ENCODE data around the gene CLEC4M. TPM values are rescaled to one million over a fixed set of nuclear protein-coding genes. Genes with fewer than 3 reads are reported as not detected.

The CLEC4M gene
- under 1 TPM in 2 of 4 donors, not detected in 2; 0.12 to 0.61 TPM for polyA plus RNA-seq
- long read RNA-seq, donor 1, result 0 reads
- long read RNA-seq, donor 2, result 0 reads
- long read RNA-seq, donor 3, result 0 reads
- long read RNA-seq, donor 4, result 0 reads
- long read RNA-seq, donor 5, result 0 reads
- long read RNA-seq, donor 6, result 0 reads
- long read RNA-seq, donor 7, result 0 reads
- long read RNA-seq, donor 8, result 0 reads
- long read RNA-seq, donor 9, result 0 reads
- long read RNA-seq, donor 10, result 0 reads

GRCh38 chr19:7762719-7763293 is at the start of gene CLEC4M:
Gene CLEC4M (plus strand): TSS chr19:7763243. CDS start chr19:7763267, 24 bp downstream.
- 72 to 75% (median 72%) methylated on average over 8 of the region's 8 CpGs for WGBS, 3 donors
- no peak for FAIRE-seq

GRCh38 chr19:7715671-7716070 is 47.4 kb upstream of the CLEC4M start:
- 83 to 96% (median 93%) methylated on average over 1 of the region's 1 CpG for WGBS, 3 donors
- no peaks in the 10 kb centered on the region for H3K4me1 ChIP-seq (ENCODE audit: control insufficient read depth in 3 of 3, insufficient read depth in 2 of 3, low read depth in 1 of 3, low read length in 2 of 3)
- no peaks in the 10 kb centered on the region for H3K36me3 ChIP-seq (ENCODE audit: control insufficient read depth in 3 of 3, insufficient read depth in 2 of 3, low read depth in 1 of 3, low read length in 3 of 3)
- no peaks in the 10 kb centered on the region for H3K27me3 ChIP-seq (ENCODE audit: control insufficient read depth in 3 of 3, insufficient read depth in 3 of 3, low read length in 3 of 3)
- no peak overlapping the region for H3K4me3 ChIP-seq (ENCODE audit: low read depth in 1 of 3, low read length in 3 of 3)
- H3K9me3 ChIP-seq (ENCODE audit: control insufficient read depth in 2 of 2, insufficient read depth in 1 of 2, low read depth in 1 of 2, low read length in 1 of 2), result peaks cover 0 to 3% of the 10 kb centered on the region in 2 donors
- FAIRE-seq, result no peak
- DNase-seq, result no peak
- no peak overlapping the region for H3K27ac ChIP-seq (ENCODE audit: low read depth in 1 of 3, low read length in 2 of 3)

More at GRCh38 chr19:7762719-7763293, at the start of gene CLEC4M:
- no peaks in the 10 kb centered on the region for H3K36me3 ChIP-seq (ENCODE audit: control insufficient read depth in 3 of 3, insufficient read depth in 2 of 3, low read depth in 1 of 3, low read length in 3 of 3)
- H3K27me3 ChIP-seq (ENCODE audit: control insufficient read depth in 3 of 3, insufficient read depth in 3 of 3, low read length in 3 of 3), result peaks cover 0 to 2% (median 0%) of the 10 kb centered on the region in 3 donors
- H3K4me1 ChIP-seq (ENCODE audit: control insufficient read depth in 3 of 3, insufficient read depth in 2 of 3, low read depth in 1 of 3, low read length in 2 of 3), result no peaks in the 10 kb centered on the region
- H3K9me3 ChIP-seq (ENCODE audit: control insufficient read depth in 2 of 2, insufficient read depth in 1 of 2, low read depth in 1 of 2, low read length in 1 of 2), result peaks cover 0 to 17% of the 10 kb centered on the region in 2 donors
- H3K27ac ChIP-seq (ENCODE audit: low read depth in 1 of 3, low read length in 2 of 3), result no peak within 1 kb of the TSS
- no peak within 1 kb of the TSS for H3K4me3 ChIP-seq (ENCODE audit: low read depth in 1 of 3, low read length in 3 of 3)
- DNase-seq, result no peak

GRCh38 chr19:7716762-7717161 is 46.3 kb upstream of the CLEC4M start:
- 79 to 90% (median 85%) methylated on average over 1 of the region's 1 CpG for WGBS, 3 donors
- Histone ChIP-seq H3K9me3 (ENCODE audit: control insufficient read depth in 2 of 2, insufficient read depth in 1 of 2, low read depth in 1 of 2, low read length in 1 of 2) (peaks cover 0 to 3% of the 10 kb centered on the region in 2 donors), H3K36me3 (ENCODE audit: control insufficient read depth in 3 of 3, insufficient read depth in 2 of 3, low read depth in 1 of 3, low read length in 3 of 3) (no peaks in the 10 kb centered on the region), H3K4me3 (ENCODE audit: low read depth in 1 of 3, low read length in 3 of 3) (no peak overlapping the region), H3K27me3 (ENCODE audit: control insufficient read depth in 3 of 3, insufficient read depth in 3 of 3, low read length in 3 of 3) (no peaks in the 10 kb centered on the region), H3K27ac (ENCODE audit: low read depth in 1 of 3, low read length in 2 of 3) (no peak overlapping the region), H3K4me1 (ENCODE audit: control insufficient read depth in 3 of 3, insufficient read depth in 2 of 3, low read depth in 1 of 3, low read length in 2 of 3) (no peaks in the 10 kb centered on the region)
- DNase-seq, result no peak
- no peak for FAIRE-seq

GRCh38 chr19:7718668-7719067 is 44.4 kb upstream of the CLEC4M start:
- H3K27ac ChIP-seq (ENCODE audit: low read depth in 1 of 3, low read length in 2 of 3), result no peak overlapping the region
- H3K9me3 ChIP-seq (ENCODE audit: control insufficient read depth in 2 of 2, insufficient read depth in 1 of 2, low read depth in 1 of 2, low read length in 1 of 2), result peaks cover 0 to 3% of the 10 kb centered on the region in 2 donors

GRCh38 chr19:7720351-7720750 is 42.7 kb upstream of the CLEC4M start:
- 78 to 83% (median 78%) methylated on average over 6 of the region's 6 CpGs for WGBS, 3 donors
- Histone ChIP-seq H3K27me3 (ENCODE audit: control insufficient read depth in 3 of 3, insufficient read depth in 3 of 3, low read length in 3 of 3) (peaks cover 0 to 3% (median 0%) of the 10 kb centered on the region in 3 donors), H3K9me3 (ENCODE audit: control insufficient read depth in 2 of 2, insufficient read depth in 1 of 2, low read depth in 1 of 2, low read length in 1 of 2) (peaks cover 0 to 3% of the 10 kb centered on the region in 2 donors), H3K27ac (ENCODE audit: low read depth in 1 of 3, low read length in 2 of 3) (no peak overlapping the region), H3K36me3 (ENCODE audit: control insufficient read depth in 3 of 3, insufficient read depth in 2 of 3, low read depth in 1 of 3, low read length in 3 of 3) (no peaks in the 10 kb centered on the region), H3K4me1 (ENCODE audit: control insufficient read depth in 3 of 3, insufficient read depth in 2 of 3, low read depth in 1 of 3, low read length in 2 of 3) (no peaks in the 10 kb centered on the region), H3K4me3 (ENCODE audit: low read depth in 1 of 3, low read length in 3 of 3) (no peak overlapping the region)
- FAIRE-seq, result no peak
- DNase-seq, result no peak

More at GRCh38 chr19:7718668-7719067, 44.4 kb upstream of the CLEC4M start:
- whole genome bisulfite sequencing, 3 donors, result 46 to 53% (median 49%) methylated on average over 8 of the region's 8 CpGs
- H3K27me3 ChIP-seq (ENCODE audit: control insufficient read depth in 3 of 3, insufficient read depth in 3 of 3, low read length in 3 of 3), result peaks cover 0 to 3% (median 0%) of the 10 kb centered on the region in 3 donors
- H3K4me1 ChIP-seq (ENCODE audit: control insufficient read depth in 3 of 3, insufficient read depth in 2 of 3, low read depth in 1 of 3, low read length in 2 of 3), result no peaks in the 10 kb centered on the region
- no peaks in the 10 kb centered on the region for H3K36me3 ChIP-seq (ENCODE audit: control insufficient read depth in 3 of 3, insufficient read depth in 2 of 3, low read depth in 1 of 3, low read length in 3 of 3)
- H3K4me3 ChIP-seq (ENCODE audit: low read depth in 1 of 3, low read length in 3 of 3), result no peak overlapping the region
- DNase-seq (no peak), FAIRE-seq (no peak)

- FAIRE-seq, result no peak
- DNase-seq, result no peak
- 47 to 63% (median 52%) methylated on average over 5 of the region's 5 CpGs for WGBS, 3 donors
Observed at GRCh38 chr19:7722231-7722651, 40.8 kb upstream of the CLEC4M start.

GRCh38 chr19:7725791-7726190 is 37.3 kb upstream of the CLEC4M start:
- Histone ChIP-seq H3K4me3 (ENCODE audit: low read depth in 1 of 3, low read length in 3 of 3) (no peak overlapping the region), H3K27ac (ENCODE audit: low read depth in 1 of 3, low read length in 2 of 3) (no peak overlapping the region), H3K9me3 (ENCODE audit: control insufficient read depth in 2 of 2, insufficient read depth in 1 of 2, low read depth in 1 of 2, low read length in 1 of 2) (no peaks in the 10 kb centered on the region), H3K36me3 (ENCODE audit: control insufficient read depth in 3 of 3, insufficient read depth in 2 of 3, low read depth in 1 of 3, low read length in 3 of 3) (no peaks in the 10 kb centered on the region), H3K27me3 (ENCODE audit: control insufficient read depth in 3 of 3, insufficient read depth in 3 of 3, low read length in 3 of 3) (peaks cover 2 to 25% (median 18%) of the 10 kb centered on the region in 3 donors), H3K4me1 (ENCODE audit: control insufficient read depth in 3 of 3, insufficient read depth in 2 of 3, low read depth in 1 of 3, low read length in 2 of 3) (peaks cover 0 to 3% (median 0%) of the 10 kb centered on the region in 3 donors)
- WGBS, 3 donors, result 46 to 51% (median 51%) methylated on average over 2 of the region's 2 CpGs
- DNase-seq (no peak), FAIRE-seq (no peak)

More at GRCh38 chr19:7722231-7722651, 40.8 kb upstream of the CLEC4M start:
- no peaks in the 10 kb centered on the region for H3K36me3 ChIP-seq (ENCODE audit: control insufficient read depth in 3 of 3, insufficient read depth in 2 of 3, low read depth in 1 of 3, low read length in 3 of 3)
- no peak overlapping the region for H3K27ac ChIP-seq (ENCODE audit: low read depth in 1 of 3, low read length in 2 of 3)
- peaks cover 0 to 3% (median 0%) of the 10 kb centered on the region in 3 donors for H3K27me3 ChIP-seq (ENCODE audit: control insufficient read depth in 3 of 3, insufficient read depth in 3 of 3, low read length in 3 of 3)
- no peak overlapping the region for H3K4me3 ChIP-seq (ENCODE audit: low read depth in 1 of 3, low read length in 3 of 3)
- no peaks in the 10 kb centered on the region for H3K9me3 ChIP-seq (ENCODE audit: control insufficient read depth in 2 of 2, insufficient read depth in 1 of 2, low read depth in 1 of 2, low read length in 1 of 2)
- no peaks in the 10 kb centered on the region for H3K4me1 ChIP-seq (ENCODE audit: control insufficient read depth in 3 of 3, insufficient read depth in 2 of 3, low read depth in 1 of 3, low read length in 2 of 3)

GRCh38 chr19:7729211-7729610 is 33.8 kb upstream of the CLEC4M start:
- Histone ChIP-seq H3K4me1 (ENCODE audit: control insufficient read depth in 3 of 3, insufficient read depth in 2 of 3, low read depth in 1 of 3, low read length in 2 of 3) (peaks cover 0 to 3% (median 0%) of the 10 kb centered on the region in 3 donors), H3K4me3 (ENCODE audit: low read depth in 1 of 3, low read length in 3 of 3) (no peak overlapping the region), H3K9me3 (ENCODE audit: control insufficient read depth in 2 of 2, insufficient read depth in 1 of 2, low read depth in 1 of 2, low read length in 1 of 2) (no peaks in the 10 kb centered on the region), H3K36me3 (ENCODE audit: control insufficient read depth in 3 of 3, insufficient read depth in 2 of 3, low read depth in 1 of 3, low read length in 3 of 3) (no peaks in the 10 kb centered on the region), H3K27me3 (ENCODE audit: control insufficient read depth in 3 of 3, insufficient read depth in 3 of 3, low read length in 3 of 3) (peaks cover 2 to 39% (median 27%) of the 10 kb centered on the region in 3 donors), H3K27ac (ENCODE audit: low read depth in 1 of 3, low read length in 2 of 3) (no peak overlapping the region)
- no peak for DNase-seq
- 12 to 15% (median 13%) methylated on average over 16 of the region's 16 CpGs for WGBS, 3 donors
- no peak for FAIRE-seq
